ENCODE measurements around the gene FXYD6.

The FXYD6 gene

DNA sequence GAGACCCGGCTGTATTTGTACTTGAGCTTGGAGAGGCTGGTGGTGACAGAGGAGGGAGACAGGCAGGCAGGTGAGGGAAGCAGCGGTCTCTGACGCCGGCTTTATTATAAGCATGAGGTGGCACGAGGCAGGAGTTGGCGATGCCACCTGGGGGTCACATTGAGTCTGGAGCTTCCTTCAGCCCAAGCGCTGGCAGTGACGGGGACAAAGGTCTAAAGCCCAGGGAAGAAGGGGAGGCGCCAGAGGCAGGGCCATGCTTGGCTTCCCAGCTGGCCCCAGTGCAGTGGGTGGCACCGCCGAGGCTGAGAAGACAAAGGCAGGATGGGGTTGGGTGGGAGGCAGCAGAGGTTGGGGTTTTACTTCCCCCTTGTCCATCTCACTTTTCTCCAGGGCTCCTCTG is 56.4 kb downstream of the FXYD6 start:
- TF ChIP-seq, protein P1, sequence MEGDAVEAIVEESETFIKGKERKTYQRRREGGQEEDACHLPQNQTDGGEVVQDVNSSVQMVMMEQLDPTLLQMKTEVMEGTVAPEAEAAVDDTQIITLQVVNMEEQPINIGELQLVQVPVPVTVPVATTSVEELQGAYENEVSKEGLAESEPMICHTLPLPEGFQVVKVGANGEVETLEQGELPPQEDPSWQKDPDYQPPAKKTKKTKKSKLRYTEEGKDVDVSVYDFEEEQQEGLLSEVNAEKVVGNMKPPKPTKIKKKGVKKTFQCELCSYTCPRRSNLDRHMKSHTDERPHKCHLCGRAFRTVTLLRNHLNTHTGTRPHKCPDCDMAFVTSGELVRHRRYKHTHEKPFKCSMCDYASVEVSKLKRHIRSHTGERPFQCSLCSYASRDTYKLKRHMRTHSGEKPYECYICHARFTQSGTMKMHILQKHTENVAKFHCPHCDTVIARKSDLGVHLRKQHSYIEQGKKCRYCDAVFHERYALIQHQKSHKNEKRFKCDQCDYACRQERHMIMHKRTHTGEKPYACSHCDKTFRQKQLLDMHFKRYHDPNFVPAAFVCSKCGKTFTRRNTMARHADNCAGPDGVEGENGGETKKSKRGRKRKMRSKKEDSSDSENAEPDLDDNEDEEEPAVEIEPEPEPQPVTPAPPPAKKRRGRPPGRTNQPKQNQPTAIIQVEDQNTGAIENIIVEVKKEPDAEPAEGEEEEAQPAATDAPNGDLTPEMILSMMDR (IDR thresholded peaks at IDR 0.05; ENCODE audit: low read depth, low read length) = no peak
- TF ChIP-seq POLR2A (IDR thresholded peaks at IDR 0.05; ENCODE audit: extremely low read depth, insufficient read length) (no peak), MYC (IDR thresholded peaks at IDR 0.05; ENCODE audit: low read depth, low read length) (no peak)
- TF ChIP-seq, protein P2, sequence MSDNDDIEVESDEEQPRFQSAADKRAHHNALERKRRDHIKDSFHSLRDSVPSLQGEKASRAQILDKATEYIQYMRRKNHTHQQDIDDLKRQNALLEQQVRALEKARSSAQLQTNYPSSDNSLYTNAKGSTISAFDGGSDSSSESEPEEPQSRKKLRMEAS (IDR thresholded peaks at IDR 0.05; ENCODE audit: low read depth, low read length) = no peak
- DNase-seq (ENCODE audit: low read depth) = no peak
- no peak overlapping the region for H3K4me3 ChIP-seq (ENCODE audit: low read depth, low read length)

DNA sequence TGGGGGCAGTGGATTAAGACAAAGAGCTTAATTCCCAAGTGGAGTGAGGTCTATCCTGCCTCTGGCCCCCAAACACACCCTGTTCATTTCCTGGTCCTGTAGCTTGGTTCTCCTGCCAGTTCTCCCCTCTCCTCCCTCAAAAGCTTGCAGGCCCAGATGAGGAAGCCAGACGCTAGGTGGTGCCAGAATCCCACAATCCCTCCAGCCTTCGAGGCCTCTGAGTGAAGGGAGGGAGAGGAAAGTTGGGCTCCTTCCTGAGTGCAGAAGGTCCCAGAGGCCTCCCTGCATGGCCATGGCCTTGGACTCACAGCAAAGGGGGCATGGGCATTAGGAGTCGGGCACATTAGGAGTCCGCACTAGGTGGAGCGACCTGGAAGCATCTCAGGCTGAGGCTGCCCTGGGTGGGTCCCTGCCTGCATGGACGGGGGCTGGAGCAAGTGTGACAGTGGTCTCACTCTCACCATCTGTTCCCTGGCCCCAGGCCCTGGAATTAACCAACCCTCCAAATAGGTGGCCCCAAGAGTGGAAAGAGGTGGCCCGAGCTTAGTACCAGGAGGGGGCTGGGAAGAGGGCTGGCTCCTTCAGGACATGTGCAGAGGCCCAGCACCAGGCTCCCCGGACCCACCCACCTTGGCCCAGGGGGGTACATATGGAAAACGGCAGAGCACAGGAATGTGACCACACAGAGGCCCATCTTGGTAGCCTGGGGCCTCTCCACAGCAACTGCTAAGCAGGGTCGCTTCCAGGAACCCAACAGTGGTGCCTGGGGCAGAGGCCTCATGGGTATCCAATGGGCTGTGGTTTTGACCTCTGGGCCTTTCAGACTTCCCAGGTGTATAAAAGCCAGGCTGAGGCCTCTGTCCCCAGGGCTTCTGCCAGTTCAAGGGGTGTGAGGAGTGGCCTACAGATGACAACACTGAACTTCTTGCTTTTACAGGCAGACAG is 57.1 kb downstream of the FXYD6 start:
- TF ChIP-seq, protein P1 (IDR thresholded peaks at IDR 0.05; ENCODE audit: low read depth, low read length) = peak; percentile 80
- TF ChIP-seq, protein P2 (IDR thresholded peaks at IDR 0.05; ENCODE audit: low read depth, low read length) = no peak
- DNase-seq (ENCODE audit: low read depth) = peak; percentile 84
- H3K4me3 ChIP-seq (ENCODE audit: low read depth, low read length) = no peak overlapping the region

DNA sequence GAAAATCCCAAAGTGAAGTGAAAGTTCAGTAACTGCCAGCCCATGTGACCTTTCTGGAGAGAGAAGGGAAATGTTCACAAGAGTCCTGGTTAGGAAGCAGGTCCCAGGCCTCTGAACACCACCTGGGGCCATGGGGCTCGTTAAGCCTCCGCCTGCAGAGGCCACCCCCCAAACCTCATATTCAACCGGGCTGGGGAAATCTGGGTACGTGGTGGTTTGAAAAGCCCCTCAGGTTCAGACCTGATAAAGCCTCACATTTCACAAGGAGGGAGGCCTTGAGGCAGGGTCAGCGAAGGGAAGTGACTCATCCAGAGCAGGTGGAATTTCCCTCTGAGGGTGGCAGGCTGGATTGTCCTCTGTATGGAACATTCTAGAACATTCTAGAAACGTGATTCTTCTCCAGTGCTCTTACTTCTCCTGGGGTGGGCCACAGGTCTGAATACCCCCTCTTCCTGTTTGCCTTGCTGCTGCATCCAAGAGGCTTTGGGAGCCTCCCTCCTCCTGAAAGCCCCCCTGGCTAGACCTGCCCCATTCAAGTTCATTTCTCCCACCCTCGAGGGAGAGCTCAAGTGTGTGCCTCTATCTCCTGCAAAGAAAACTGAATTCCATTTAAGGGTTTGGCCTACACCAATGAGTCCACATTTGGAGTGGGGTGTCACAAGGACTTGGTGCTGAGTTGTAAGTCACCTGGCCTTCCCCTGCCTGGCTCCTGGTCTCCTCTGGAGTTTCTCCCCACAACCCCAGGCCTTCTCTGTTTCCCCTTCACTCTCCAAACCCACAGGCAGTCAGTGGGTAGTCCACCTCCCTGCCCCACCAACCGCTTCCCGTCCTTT is 58.2 kb downstream of the FXYD6 start:
- TF ChIP-seq POLR2A (IDR thresholded peaks at IDR 0.05; ENCODE audit: extremely low read depth, insufficient read length) = no peak
- TF ChIP-seq, protein P2 (IDR thresholded peaks at IDR 0.05; ENCODE audit: low read depth, low read length) = no peak
- no peak for TF ChIP-seq MYC (IDR thresholded peaks at IDR 0.05; ENCODE audit: low read depth, low read length)
- TF ChIP-seq, protein P1 (IDR thresholded peaks at IDR 0.05; ENCODE audit: low read depth, low read length) = no peak
- peak; percentile 51 for DNase-seq (ENCODE audit: low read depth)
- no peak overlapping the region for H3K4me3 ChIP-seq (ENCODE audit: low read depth, low read length)

DNA sequence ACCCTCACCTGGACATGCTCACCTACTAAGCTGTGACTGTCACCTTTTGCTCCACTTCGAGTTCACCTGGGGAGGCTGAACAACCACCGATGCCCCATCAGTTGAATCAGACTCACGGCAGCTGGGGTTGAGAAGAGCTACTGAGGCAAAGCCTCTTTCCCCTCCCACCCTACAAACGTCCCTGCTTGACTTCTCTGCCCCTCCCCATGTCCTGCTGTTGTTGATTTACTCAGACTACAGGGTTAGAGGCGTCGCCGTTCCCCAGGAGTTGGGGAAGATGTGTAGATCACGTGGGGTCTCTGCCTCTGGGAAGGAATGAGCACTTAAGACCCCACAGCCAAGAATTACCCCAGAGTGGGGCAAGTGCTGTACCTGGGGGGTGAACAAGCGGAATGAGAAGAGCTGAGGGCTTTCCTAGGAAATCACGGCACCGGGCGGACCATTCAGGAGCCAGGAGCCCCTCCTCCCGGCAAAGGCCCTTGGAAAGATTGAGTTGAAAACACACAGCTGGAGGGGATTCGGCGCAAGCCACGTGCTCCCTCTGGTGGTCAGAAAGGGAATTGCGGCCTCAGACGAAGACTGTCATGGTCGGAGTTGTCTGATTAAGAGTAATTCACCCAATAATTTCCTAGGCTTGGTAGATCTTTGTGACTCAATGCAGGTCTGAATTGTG is 59.0 kb downstream of the FXYD6 start:
- H3K4me3 ChIP-seq (ENCODE audit: low read depth, low read length) = no peak overlapping the region
- TF ChIP-seq MYC (IDR thresholded peaks at IDR 0.05; ENCODE audit: low read depth, low read length) (peak; percentile 78; the same call in 1 of the 2 replicates), POLR2A (IDR thresholded peaks at IDR 0.05; ENCODE audit: extremely low read depth, insufficient read length) (no peak)
- TF ChIP-seq, protein P2 (IDR thresholded peaks at IDR 0.05; ENCODE audit: low read depth, low read length) = peak; percentile 99
- TF ChIP-seq, protein P1 (IDR thresholded peaks at IDR 0.05; ENCODE audit: low read depth, low read length) = peak; percentile 99
- peak; percentile 81 for DNase-seq (ENCODE audit: low read depth)

DNA sequence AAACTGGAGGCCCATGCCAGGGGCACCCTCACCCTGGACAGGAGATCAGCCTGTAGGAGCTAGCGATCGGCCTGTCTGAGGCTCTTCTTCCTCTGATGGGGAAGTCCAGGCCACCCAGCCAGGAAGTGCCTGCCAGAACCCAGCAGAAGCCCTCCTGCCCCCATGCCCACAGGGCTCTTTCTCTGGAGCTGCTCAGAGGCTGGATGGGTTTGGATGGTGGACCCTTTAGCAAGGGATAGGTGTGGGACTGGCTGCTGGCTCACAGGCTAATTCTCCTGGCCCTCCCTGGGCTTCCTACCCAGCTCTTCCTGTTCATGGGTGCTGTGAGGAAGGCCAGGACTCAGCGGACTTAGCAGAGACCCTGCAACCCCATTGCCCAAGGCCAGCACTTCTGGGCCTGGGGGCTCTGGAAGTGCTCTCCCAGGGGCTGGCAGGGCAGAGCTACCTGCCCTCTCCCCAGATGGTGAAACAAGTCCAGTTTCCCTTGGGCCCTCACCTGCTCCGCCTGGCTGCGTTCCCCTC is 59.6 kb downstream of the FXYD6 start:
- H3K4me3 ChIP-seq (ENCODE audit: low read depth, low read length) = no peak overlapping the region
- no peak for DNase-seq (ENCODE audit: low read depth)
- TF ChIP-seq MYC (IDR thresholded peaks at IDR 0.05; ENCODE audit: low read depth, low read length) (no peak), POLR2A (IDR thresholded peaks at IDR 0.05; ENCODE audit: extremely low read depth, insufficient read length) (no peak)
- TF ChIP-seq, protein P2 (IDR thresholded peaks at IDR 0.05; ENCODE audit: low read depth, low read length) = no peak
- TF ChIP-seq, protein P1 (IDR thresholded peaks at IDR 0.05; ENCODE audit: low read depth, low read length) = no peak

All from NB4 (cell line).